GM12892 (cell line): ENCODE measurements around the gene STARD5.
A peak's percentile ranks its signal among the peaks of the same experiment; 100 is the strongest.

Experiments
- DNase-seq: peaks from one replicate; pipeline ENCODE4 v3.0.0; 2011; ENCODE audit not compliant: insufficient read length
- FAIRE-seq: peaks from 2 replicates; lab custom pipeline; 2011; peaks lifted over from hg19 to GRCh38; lab: Jason Lieb, UNC
- POLR2A ChIP-seq: IDR thresholded peaks from 2 replicates; pipeline ENCODE4 v1.6.1; 2011; ENCODE audit warnings: low read depth, low read length, control low read depth
- POLR2AphosphoS5 ChIP-seq: IDR thresholded peaks from 2 replicates; pipeline ENCODE4 v1.6.1; 2011; ENCODE audit warnings: low read depth, low read length, control low read depth
- TAF1 ChIP-seq: IDR thresholded peaks from 2 replicates; pipeline ENCODE4 v1.6.1; 2011; ENCODE audit warnings: low read depth, mild to moderate bottlenecking, control low read depth, low read length, borderline replicate concordance

STARD5 gene

DNA sequence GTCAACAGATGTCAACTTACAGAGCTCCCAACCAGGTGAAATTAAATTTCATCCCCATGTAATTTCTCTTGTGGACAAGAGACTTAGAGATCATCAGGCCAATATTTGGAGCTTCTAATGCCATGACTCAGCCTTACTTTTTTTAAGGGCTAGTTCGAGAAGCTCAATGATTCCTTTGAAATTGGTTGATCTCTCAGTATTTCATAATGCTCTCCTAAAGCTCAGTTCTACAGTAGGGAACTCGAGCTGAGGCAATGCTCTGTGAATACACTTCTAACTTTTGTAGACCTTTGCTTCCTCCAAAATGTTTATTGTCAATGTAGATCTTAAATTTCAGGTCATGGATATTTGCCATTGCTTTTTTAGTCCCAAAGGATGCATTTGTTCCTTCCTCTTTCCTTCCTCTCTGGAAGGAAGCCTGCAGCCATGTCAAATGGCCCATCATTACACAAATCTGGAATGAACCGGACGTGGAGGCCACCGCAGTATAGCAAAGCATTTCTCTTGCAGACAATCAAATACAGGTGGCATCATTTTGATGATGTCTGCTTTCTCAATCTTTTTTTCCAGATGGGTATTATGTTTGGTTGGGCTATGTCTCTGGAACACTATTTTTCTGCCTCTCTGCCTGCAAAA is 28.3 kb downstream of the STARD5 start:
- no peak for FAIRE-seq
- TF ChIP-seq POLR2AphosphoS5 (no peak), POLR2A (no peak), TAF1 (no peak)
- no peak for DNase-seq

DNA sequence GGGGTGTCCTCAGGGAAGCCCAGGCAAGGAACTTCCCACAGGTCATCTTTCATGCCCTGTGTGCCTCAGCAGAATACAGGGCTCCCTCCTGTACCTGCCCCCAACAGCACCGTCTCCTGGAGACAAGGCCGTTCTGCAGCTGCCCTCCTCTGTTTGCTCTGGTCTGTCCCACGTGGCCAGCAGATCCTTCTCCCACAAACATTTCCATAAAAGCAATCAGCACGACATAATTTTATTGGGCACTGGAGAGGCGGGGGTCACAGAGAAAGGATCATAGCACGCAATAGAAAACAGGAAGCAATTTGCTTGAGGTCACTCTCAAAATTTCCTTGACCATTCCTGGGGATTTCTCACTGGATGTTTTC is 29.4 kb downstream of the STARD5 start:
- TF ChIP-seq POLR2A (no peak), POLR2AphosphoS5 (no peak; the same call in 1 of the 2 replicates), TAF1 (no peak)
- FAIRE-seq (no peak), DNase-seq (no peak)

- no peak for DNase-seq
- peak; percentile 99 for FAIRE-seq
- 0 out of 2 replicates have a peak, but pooled peaks have one; percentile 12 for TF ChIP-seq TAF1
- no peak; the same call in 1 of the 2 replicates for TF ChIP-seq POLR2AphosphoS5
- peak; percentile 74 for TF ChIP-seq POLR2A
Observed at GRCh38 chr15:81293728-81294515, 30.0 kb downstream of the STARD5 start.

- FAIRE-seq, result peak; percentile 93
- TF ChIP-seq TAF1, result peak; percentile 45; the same call in 1 of the 2 replicates
- TF ChIP-seq POLR2AphosphoS5, result 0 out of 2 replicates have a peak, but pooled peaks have one; percentile 45
- TF ChIP-seq POLR2A, result peak; percentile 72
- no peak for DNase-seq
Observed at GRCh38 chr15:81292523-81293001, 31.4 kb downstream of the STARD5 start.

- TF ChIP-seq POLR2A (0 out of 2 replicates have a peak, but pooled peaks have one; percentile 32), TAF1 (no peak), POLR2AphosphoS5 (no peak)
- DNase-seq (no peak), FAIRE-seq (no peak)
Observed at GRCh38 chr15:81291916-81292522, 31.9 kb downstream of the STARD5 start.

- no peak for DNase-seq
- no peak for TF ChIP-seq POLR2AphosphoS5
- TF ChIP-seq POLR2A, result no peak
- TF ChIP-seq TAF1, result no peak
- no peak for FAIRE-seq
Observed at GRCh38 chr15:81289910-81290309, 34.0 kb downstream of the STARD5 start.

DNA sequence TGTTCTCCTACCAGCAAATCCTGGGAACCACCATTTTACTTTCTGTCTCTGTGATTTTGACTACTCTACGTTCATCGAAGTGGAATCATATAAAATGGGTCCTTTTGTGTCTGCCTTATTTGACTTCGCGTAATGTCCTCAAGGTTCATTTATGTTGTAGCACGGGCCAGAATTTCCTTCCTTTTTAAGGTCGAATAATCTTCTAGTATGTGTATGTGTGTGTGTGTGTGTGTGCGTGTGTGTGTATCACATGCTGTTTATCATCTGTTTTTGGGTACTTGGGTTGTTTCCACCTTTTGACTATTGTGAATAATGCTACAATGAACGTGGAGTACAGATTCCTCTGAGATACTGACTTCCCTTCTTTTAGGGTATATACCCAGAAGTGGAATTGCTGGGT is 35.3 kb downstream of the STARD5 start:
- DNase-seq, result no peak
- peak; percentile 33 for FAIRE-seq
- TF ChIP-seq POLR2A (no peak), TAF1 (no peak), POLR2AphosphoS5 (no peak)

DNA sequence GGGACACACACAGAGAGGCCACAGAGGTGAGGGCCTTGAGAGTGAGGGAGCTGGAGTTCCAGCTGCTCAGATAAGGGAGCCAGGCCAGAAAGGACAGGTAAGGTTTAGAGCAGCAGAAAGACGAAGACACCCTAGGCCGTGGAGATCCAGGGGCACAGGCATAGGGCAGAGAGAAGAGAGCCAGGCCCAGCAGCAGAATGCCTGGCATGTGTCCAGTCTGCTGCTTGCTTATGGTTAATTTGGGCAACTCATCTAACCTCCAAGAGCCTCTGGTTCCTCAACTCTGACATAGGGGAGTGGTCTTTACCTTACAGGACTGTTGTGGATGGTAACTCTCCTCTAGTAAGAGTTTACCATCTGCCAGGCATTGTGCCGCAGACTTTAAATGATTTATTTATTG is 35.9 kb downstream of the STARD5 start:
- TF ChIP-seq POLR2AphosphoS5, result no peak
- TF ChIP-seq POLR2A, result no peak
- TF ChIP-seq TAF1, result no peak
- FAIRE-seq (no peak), DNase-seq (no peak)

GRCh38 chr15:81286621-81287121 is 37.3 kb downstream of the STARD5 start:
- DNase-seq (no peak), FAIRE-seq (peak; percentile 30)
- TF ChIP-seq POLR2AphosphoS5, result no peak
- no peak for TF ChIP-seq TAF1
- TF ChIP-seq POLR2A, result no peak

GRCh38 chr15:81285461-81285860 is 38.5 kb downstream of the STARD5 start:
- DNase-seq (no peak), FAIRE-seq (peak; percentile 86)
- TF ChIP-seq TAF1 (no peak), POLR2AphosphoS5 (no peak), POLR2A (no peak)

GRCh38 chr15:81284256-81285031 is 39.5 kb downstream of the STARD5 start:
- FAIRE-seq, result peak; percentile 90
- no peak for DNase-seq
- TF ChIP-seq POLR2AphosphoS5 (no peak), TAF1 (no peak), POLR2A (no peak)
